ENCODE data around the gene AIFM1.

Gene AIFM1

GRCh38 chrX:130179579-130180215 is 14.1 kb upstream of the AIFM1 start:
- DNase-seq (ENCODE audit: low read depth) = no peak

GRCh38 chrX:130179170-130179569 is 13.5 kb upstream of the AIFM1 start:
- TF ChIP-seq MYC (IDR thresholded peaks at IDR 0.05; ENCODE audit: low read depth, low read length) (no peak), MAX (IDR thresholded peaks at IDR 0.05; ENCODE audit: low read depth, low read length) (no peak), POLR2A (IDR thresholded peaks at IDR 0.05; ENCODE audit: extremely low read depth, insufficient read length) (no peak)
- TF ChIP-seq, protein P1, sequence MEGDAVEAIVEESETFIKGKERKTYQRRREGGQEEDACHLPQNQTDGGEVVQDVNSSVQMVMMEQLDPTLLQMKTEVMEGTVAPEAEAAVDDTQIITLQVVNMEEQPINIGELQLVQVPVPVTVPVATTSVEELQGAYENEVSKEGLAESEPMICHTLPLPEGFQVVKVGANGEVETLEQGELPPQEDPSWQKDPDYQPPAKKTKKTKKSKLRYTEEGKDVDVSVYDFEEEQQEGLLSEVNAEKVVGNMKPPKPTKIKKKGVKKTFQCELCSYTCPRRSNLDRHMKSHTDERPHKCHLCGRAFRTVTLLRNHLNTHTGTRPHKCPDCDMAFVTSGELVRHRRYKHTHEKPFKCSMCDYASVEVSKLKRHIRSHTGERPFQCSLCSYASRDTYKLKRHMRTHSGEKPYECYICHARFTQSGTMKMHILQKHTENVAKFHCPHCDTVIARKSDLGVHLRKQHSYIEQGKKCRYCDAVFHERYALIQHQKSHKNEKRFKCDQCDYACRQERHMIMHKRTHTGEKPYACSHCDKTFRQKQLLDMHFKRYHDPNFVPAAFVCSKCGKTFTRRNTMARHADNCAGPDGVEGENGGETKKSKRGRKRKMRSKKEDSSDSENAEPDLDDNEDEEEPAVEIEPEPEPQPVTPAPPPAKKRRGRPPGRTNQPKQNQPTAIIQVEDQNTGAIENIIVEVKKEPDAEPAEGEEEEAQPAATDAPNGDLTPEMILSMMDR (IDR thresholded peaks at IDR 0.05; ENCODE audit: low read depth, low read length) = no peak
- H3K4me3 ChIP-seq (ENCODE audit: low read depth, low read length) = no peak overlapping the region
- no peak for DNase-seq (ENCODE audit: low read depth)

More at GRCh38 chrX:130179579-130180215, 14.1 kb upstream of the AIFM1 start:
- H3K4me3 ChIP-seq (ENCODE audit: low read depth, low read length) = no peak overlapping the region
- TF ChIP-seq, protein P1 (IDR thresholded peaks at IDR 0.05; ENCODE audit: low read depth, low read length) = no peak
- TF ChIP-seq MYC (IDR thresholded peaks at IDR 0.05; ENCODE audit: low read depth, low read length) = no peak
- TF ChIP-seq POLR2A (IDR thresholded peaks at IDR 0.05; ENCODE audit: extremely low read depth, insufficient read length) = no peak
- TF ChIP-seq MAX (IDR thresholded peaks at IDR 0.05; ENCODE audit: low read depth, low read length) = no peak

- TF ChIP-seq MYC (IDR thresholded peaks at IDR 0.05; ENCODE audit: low read depth, low read length) (no peak), MAX (IDR thresholded peaks at IDR 0.05; ENCODE audit: low read depth, low read length) (no peak), POLR2A (IDR thresholded peaks at IDR 0.05; ENCODE audit: extremely low read depth, insufficient read length) (no peak)
- TF ChIP-seq, protein P1 (IDR thresholded peaks at IDR 0.05; ENCODE audit: low read depth, low read length) = no peak
- DNase-seq (ENCODE audit: low read depth) = no peak
- H3K4me3 ChIP-seq (ENCODE audit: low read depth, low read length) = no peak overlapping the region
Measured at GRCh38 chrX:130176942-130177341, 11.3 kb upstream of the AIFM1 start.

DNA sequence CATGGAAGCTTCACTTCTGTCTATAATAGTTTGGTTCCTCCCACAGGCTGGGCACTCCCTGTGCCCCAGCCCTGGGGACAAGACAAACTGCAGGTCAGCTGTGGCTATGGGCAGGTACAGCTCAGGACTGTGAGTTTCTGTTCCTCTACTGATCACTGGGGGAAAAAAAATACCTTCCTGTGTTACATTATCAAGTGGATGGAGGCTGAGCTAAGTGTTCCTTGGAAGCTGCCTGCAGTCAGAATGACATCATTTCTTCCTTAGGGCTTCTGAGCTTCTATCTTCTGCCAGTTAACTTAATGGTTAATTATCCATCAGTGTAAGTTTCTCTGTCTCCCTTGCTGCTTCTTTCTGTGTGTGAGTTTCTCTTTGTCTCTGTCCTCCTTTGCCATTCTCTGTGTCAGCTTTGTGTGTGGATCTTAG is 10.7 kb upstream of the AIFM1 start:
- no peak overlapping the region for H3K4me3 ChIP-seq (ENCODE audit: low read depth, low read length)
- no peak for DNase-seq (ENCODE audit: low read depth)
- TF ChIP-seq, protein P1 (IDR thresholded peaks at IDR 0.05; ENCODE audit: low read depth, low read length) = no peak
- TF ChIP-seq POLR2A (IDR thresholded peaks at IDR 0.05; ENCODE audit: extremely low read depth, insufficient read length) (no peak), MYC (IDR thresholded peaks at IDR 0.05; ENCODE audit: low read depth, low read length) (no peak), MAX (IDR thresholded peaks at IDR 0.05; ENCODE audit: low read depth, low read length) (no peak)

DNA sequence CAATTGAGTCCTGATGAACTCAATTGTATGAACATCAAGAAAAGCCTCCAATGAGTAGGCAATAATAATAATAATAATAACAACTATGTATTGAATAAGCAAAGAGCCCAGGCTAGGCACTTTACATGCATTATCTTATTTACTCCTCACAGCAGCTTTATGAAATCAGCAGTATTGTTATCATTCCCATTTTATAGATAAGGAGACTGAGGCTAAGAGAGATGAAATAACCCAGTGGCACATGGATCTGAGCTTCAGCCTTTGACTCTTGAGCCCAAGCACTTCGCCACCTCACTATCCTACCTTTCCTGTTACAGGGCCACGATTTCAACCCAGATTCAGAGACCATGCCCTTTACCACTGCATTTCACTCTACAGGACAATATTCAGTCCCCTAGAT is 9.3 kb upstream of the AIFM1 start:
- DNase-seq (ENCODE audit: low read depth) = no peak
- TF ChIP-seq POLR2A (IDR thresholded peaks at IDR 0.05; ENCODE audit: extremely low read depth, insufficient read length) (no peak), MAX (IDR thresholded peaks at IDR 0.05; ENCODE audit: low read depth, low read length) (no peak), MYC (IDR thresholded peaks at IDR 0.05; ENCODE audit: low read depth, low read length) (no peak)
- TF ChIP-seq, protein P1 (IDR thresholded peaks at IDR 0.05; ENCODE audit: low read depth, low read length) = no peak
- no peak overlapping the region for H3K4me3 ChIP-seq (ENCODE audit: low read depth, low read length)
